ENCODE data around the gene ASMTL.

- no peak for TF ChIP-seq CTCF (IDR thresholded peaks at IDR 0.05)
- no peak for TF ChIP-seq POLR2A (IDR thresholded peaks at IDR 0.05)
These were observed 58.7 kb downstream of the ASMTL start for GRCh38 chrX:1393871-1394615.
